K562 (cell line): ENCODE data around the gene MEGF11. TPM values are rescaled to one million over a fixed set of nuclear protein-coding genes. Genes with fewer than 3 reads are reported as not detected.
A peak's percentile ranks its signal among the peaks of the same experiment; 100 is the strongest.

Experiments used
- ATAC-seq: fragments of 200-7000 bp; cut with Tn5 transposase; 3 replicates; pipeline ENCODE4 v1.9.1; 2020; ENCODE audit warnings: moderate library complexity
- BruUV-seq: library from RNA; stranded (reverse); fragments of 400-500 nt; replicated peaks from 2 replicates; lab custom pipeline; 2021; lab: Mats Ljungman, UMichigan
- CTCF ChIA-PET: fragments of 300-600 bp; formaldehyde crosslinking; extraction: SDS; loops from one replicate; lab custom pipeline; 2021; ENCODE audit warnings: low intra/inter-chr PET ratio; lab: Yijun Ruan, JAX
- POLR2A ChIA-PET: fragments of 300-600, 350-650 bp; sonication (Branson Sonifier 250); formaldehyde crosslinking; extraction: SDS; loops from one replicate; lab custom pipeline; 2021; ENCODE audit warnings: antibody characterized with exemption, inconsistent platforms; lab: Yijun Ruan, JAX
- DNase-seq, 4 experiments: peaks; one replicate each; pipeline versions ENCODE4 v3.0.0 to v3.0.0-alpha.2; 2011 to 2018; ENCODE audit warnings: low spot score in 3 of 4, mixed read lengths in 3 of 4; ENCODE audit errors: extremely low read depth in 1 of 4
- FAIRE-seq: peaks from 2 replicates; lab custom pipeline; 2011; peaks lifted over from hg19 to GRCh38; lab: Jason Lieb, UNC
- H2AFZ ChIP-seq: 2 replicates; pipeline ENCODE4 v1.6.0; 2011; ENCODE audit warnings: low read depth, low read length, control low read depth, inconsistent platforms
- H3K27ac ChIP-seq: fragments of 200-600 bp; 3 replicates; pipeline ENCODE4 v1.8.0; 2011; ENCODE audit warnings: low read depth, mild to moderate bottlenecking, control low read depth, inconsistent platforms, low read length, moderate library complexity, mixed read lengths; ENCODE audit errors: extremely low read depth
- H3K27me3 ChIP-seq, 2 experiments: fragments of 300-600 bp in 1 of 2; 2 replicates in 1 of 2; 3 replicates in 1 of 2; pipeline versions ENCODE4 v1.6.0 to v1.8.0; 2011; ENCODE audit warnings: inconsistent platforms in 2 of 2, low read length in 2 of 2, mild to moderate bottlenecking in 1 of 2, mixed read lengths in 1 of 2, moderate library complexity in 1 of 2; ENCODE audit not compliant: control insufficient read depth in 2 of 2, insufficient read depth in 2 of 2
- H3K36me3 ChIP-seq: fragments of 300-600 bp; 3 replicates; pipeline ENCODE4 v1.8.0; 2011; ENCODE audit warnings: mild to moderate bottlenecking, low read length, inconsistent platforms; ENCODE audit not compliant: control insufficient read depth, insufficient read depth
- H3K4me1 ChIP-seq, 2 experiments: fragments of 200-600 bp in 1 of 2; replicated peaks in 1 of 2; 2 replicates in 1 of 2; 3 replicates in 1 of 2; pipeline versions ENCODE4 v1.5.1 to v1.8.0; 2011; ENCODE audit warnings: inconsistent platforms in 2 of 2, low read length in 2 of 2, mild to moderate bottlenecking in 1 of 2, mixed read lengths in 1 of 2, moderate library complexity in 1 of 2; ENCODE audit not compliant: control insufficient read depth in 2 of 2, insufficient read depth in 2 of 2
- H3K4me2 ChIP-seq: 2 replicates; pipeline ENCODE4 v1.6.1; 2011; ENCODE audit warnings: low read length, control low read depth, inconsistent platforms, mixed read lengths; ENCODE audit not compliant: insufficient read depth
- H3K4me3 ChIP-seq: fragments of 200-600 bp; sonication (generic), shearing (Covaris generic); 2 replicates; pipeline ENCODE4 v1.5.1; 2016; ENCODE audit warnings: control low read depth, inconsistent platforms
- H3K79me2 ChIP-seq: fragments of 200-600 bp; 3 replicates; pipeline ENCODE4 v1.8.0; 2011; ENCODE audit warnings: low read length, inconsistent platforms; ENCODE audit not compliant: control insufficient read depth, insufficient read depth
- H3K9ac ChIP-seq, 2 experiments: 2 replicates each; pipeline versions ENCODE4 v1.6.0 to v1.6.1; 2011; ENCODE audit warnings: low read depth in 2 of 2, low read length in 2 of 2, control low read depth in 1 of 2, inconsistent platforms in 1 of 2, mild to moderate bottlenecking in 1 of 2, mixed read lengths in 1 of 2; ENCODE audit not compliant: insufficient read depth in 1 of 2
- H3K9me1 ChIP-seq: one replicate; pipeline ENCODE4 v1.6.0; 2011; ENCODE audit warnings: inconsistent platforms, mild to moderate bottlenecking, low read length, moderate library complexity; ENCODE audit not compliant: control insufficient read depth, insufficient read depth
- H3K9me3 ChIP-seq: replicated peaks from 2 replicates; pipeline ENCODE4 v1.5.1; 2011; ENCODE audit warnings: low read depth, low read length, inconsistent platforms; ENCODE audit not compliant: control insufficient read depth, insufficient read depth
- H4K20me1 ChIP-seq: replicated peaks from 2 replicates; pipeline ENCODE4 v1.6.1; 2011; ENCODE audit warnings: low read length, inconsistent platforms, mixed read lengths; ENCODE audit not compliant: control insufficient read depth, insufficient read depth
- ATF1 ChIP-seq, 2 experiments: fragments of 450-650 bp in 1 of 2; IDR thresholded peaks; 2 replicates each; pipeline ENCODE4 v1.6.1; 2016; ENCODE audit warnings: missing compliant biosample characterization in 1 of 2, missing genetic modification characterization in 1 of 2
- CREM ChIP-seq: IDR thresholded peaks from 2 replicates; pipeline ENCODE4 v1.6.1; 2014; ENCODE audit warnings: antibody characterized with exemption, low read depth
- PATZ1 ChIP-seq: fragments of 250-450 bp; sonication (Bioruptor Pico); IDR thresholded peaks from 2 replicates; pipeline ENCODE4 v1.5.0; 2020; ENCODE audit warnings: mild to moderate bottlenecking, borderline replicate concordance
- WGBS: fragments of 100-300 bp; shearing (Covaris generic); methylation state at CpG from one replicate; pipeline ENCODE4 v1.1.6; 2016; ENCODE audit warnings: low coverage, mixed read lengths; ENCODE audit not compliant: insufficient coverage; ENCODE audit errors: missing lambda C conversion rate; 5-methylcytosine and 5-hydroxymethylcytosine counted together
- in situ Hi-C: fragments of 300-500 bp; cut with MboI; formaldehyde crosslinking; loops from 4 replicates; pipeline ENCODE4 v1.15.0; 2018; ENCODE audit warnings: inconsistent platforms, mixed read lengths
- intact Hi-C: fragments of 100-400 bp; cut with micrococcal nuclease; formaldehyde crosslinking; loops from 2 replicates; pipeline ENCODE4 v1.14.2; 2022
- polyA plus RNA-seq, 8 experiments: library from polyadenylated mRNA; depleted of rRNA in 4 of 8; stranded (reverse) in 5 of 8; unstranded in 3 of 8; fragments of >200 nt; fragmentation: Nextera tagmentation in 2 of 8; fragmentation: Illumina TruSeq in 1 of 8; extraction: Ambion mirVana in 2 of 8; extraction: Trizol in 1 of 8; gene quantifications; 2 replicates each; pipeline versions ENCODE4 v1.2.1 to v1.2.3, GENCODE V29; 2011 to 2014; ENCODE audit warnings: inconsistent platforms in 1 of 8, missing spikeins in 1 of 8
- total RNA-seq, 7 experiments: library from RNA; depleted of rRNA in 6 of 7; stranded (reverse); fragments of >200 nt in 6 of 7; fragmentation: Illumina TruSeq in 2 of 7; extraction: Trizol in 2 of 7; gene quantifications; 2 replicates each; pipeline versions ENCODE4 v1.2.1 to v1.2.3, GENCODE V29; 2011 to 2021; ENCODE audit warnings: low replicate concordance in 1 of 7

The MEGF11 gene
- total and polyA plus RNA-seq, 9 of the 15 experiments (the other 6 are each of a cell fraction or from before 2014, with no cell fraction given), result 0.06 to 0.23 (median 0.20) TPM; not detected in 6

GRCh38 chr15:66115568-66116206 is 137.9 kb downstream of the MEGF11 start:
- Histone ChIP-seq H3K9ac (no peak overlapping the region), H3K4me1 (no peaks in the 10 kb centered on the region), H3K27ac (no peak overlapping the region), H3K79me2 (no peaks in the 10 kb centered on the region), H3K9me1 (peaks cover 3% of the 10 kb centered on the region), H4K20me1 (peaks cover 7% of the 10 kb centered on the region; the same call in 1 of the 2 replicates), H3K36me3 (no peaks in the 10 kb centered on the region), H3K9me3 (no peaks in the 10 kb centered on the region), H2AFZ (no peak overlapping the region), H3K4me2 (no peak overlapping the region), H3K4me3 (no peak overlapping the region), H3K27me3 (peaks cover 41 to 66% of the 10 kb centered on the region in 2 experiments)
- DNase-seq, result no peak
- WGBS, result under 1% methylated on average over 16 of the region's 18 CpGs
- no peak for FAIRE-seq
- intact Hi-C loops (no loop called here), in situ Hi-C loops (no loop called here)
- BruUV-seq, result no TSS peak
- ChIA-PET POLR2A (interaction anchor here (0.8 to 1.4 kb wide), 2 partner anchors 10 to 127 kb away, joined by 3 to 4 read pairs; no protein-coding TSS in a partner anchor), CTCF (no interaction called here)
- no peak for TF ChIP-seq ATF1 (CRISPR knock-in tag; IDR thresholded peaks at IDR 0.05)
- TF ChIP-seq ATF1 (tag; IDR thresholded peaks at IDR 0.05), result peak; percentile 45
- TF ChIP-seq CREM, result peak; percentile 38; the same call in 1 of the 2 replicates
- TF ChIP-seq PATZ1 (CRISPR knock-in tag), result no peak
- no peak for ATAC-seq
